ENCODE measurements around the gene KDM4B. TPM values are rescaled to one million over a fixed set of nuclear protein-coding genes. Genes with fewer than 3 reads are reported as not detected.
"Not testable (repeated sequence)": the region's sequence is repeated elsewhere in the genome, so short reads cannot be mapped to it uniquely, and the experiment has no call there.

KDM4B gene
- total RNA-seq, 1 donor: 22.1 TPM

DNA sequence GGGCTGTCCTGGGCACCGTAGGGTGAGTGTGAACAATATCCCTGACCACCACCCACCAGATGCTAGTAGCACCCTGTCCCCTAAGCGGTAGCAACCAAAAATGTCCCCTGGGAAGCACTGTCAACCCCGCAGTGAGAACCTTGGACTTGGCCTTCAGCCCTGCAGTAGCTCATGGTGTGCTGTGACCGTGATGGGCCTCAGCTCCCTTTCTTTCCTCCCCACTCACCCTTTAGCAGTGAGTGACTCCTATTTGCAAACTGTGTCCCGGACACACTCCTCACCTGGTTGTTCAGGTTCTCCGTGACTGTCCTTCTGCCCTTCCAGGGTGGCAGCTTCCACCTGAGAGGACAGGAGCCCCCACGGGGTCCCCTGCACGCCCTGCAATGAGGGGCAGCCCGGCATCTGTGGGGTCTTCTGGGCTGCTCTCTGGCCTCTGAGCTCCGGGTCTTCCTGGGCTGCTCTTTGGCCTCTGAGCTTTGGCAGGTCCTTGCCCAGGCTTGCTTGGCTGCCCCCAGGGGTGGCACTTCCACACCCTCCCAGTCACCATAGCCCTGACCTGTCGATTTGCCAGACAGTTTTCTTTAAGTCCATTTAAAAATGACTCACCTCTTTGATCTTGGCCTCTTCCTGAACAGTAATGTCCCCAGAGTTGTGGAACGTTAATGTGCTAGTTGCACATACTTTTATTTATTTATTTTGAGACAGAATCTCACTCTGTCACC lies 3.8 kb downstream of the KDM4B start:
- Histone ChIP-seq H2AFZ (ENCODE audit: low read length) (no peak overlapping the region), H3K4me1 (ENCODE audit: insufficient read depth, low read length) (peaks cover 55% of the 10 kb centered on the region), H3K79me2 (ENCODE audit: insufficient read depth, low read length) (peaks cover 79% of the 10 kb centered on the region), H3K4me3 (ENCODE audit: insufficient read depth, low read length) (no peak overlapping the region), H3K27ac (ENCODE audit: low read depth, low read length) (no peak overlapping the region), H3K9me3 (ENCODE audit: low read depth, low read length) (no peaks in the 10 kb centered on the region), H3K27me3 (ENCODE audit: insufficient read depth, low read length) (no peaks in the 10 kb centered on the region), H3K36me3 (ENCODE audit: insufficient read depth, low read length) (no peaks in the 10 kb centered on the region), H3K4me2 (ENCODE audit: insufficient read depth, low read length) (no peak overlapping the region), H4K20me1 (ENCODE audit: insufficient read depth, low read length) (peaks cover 53% of the 10 kb centered on the region)
- peak; percentile 93 for DNase-seq (ENCODE audit: insufficient read length, low spot score, missing footprints)
- TF ChIP-seq, protein P1, sequence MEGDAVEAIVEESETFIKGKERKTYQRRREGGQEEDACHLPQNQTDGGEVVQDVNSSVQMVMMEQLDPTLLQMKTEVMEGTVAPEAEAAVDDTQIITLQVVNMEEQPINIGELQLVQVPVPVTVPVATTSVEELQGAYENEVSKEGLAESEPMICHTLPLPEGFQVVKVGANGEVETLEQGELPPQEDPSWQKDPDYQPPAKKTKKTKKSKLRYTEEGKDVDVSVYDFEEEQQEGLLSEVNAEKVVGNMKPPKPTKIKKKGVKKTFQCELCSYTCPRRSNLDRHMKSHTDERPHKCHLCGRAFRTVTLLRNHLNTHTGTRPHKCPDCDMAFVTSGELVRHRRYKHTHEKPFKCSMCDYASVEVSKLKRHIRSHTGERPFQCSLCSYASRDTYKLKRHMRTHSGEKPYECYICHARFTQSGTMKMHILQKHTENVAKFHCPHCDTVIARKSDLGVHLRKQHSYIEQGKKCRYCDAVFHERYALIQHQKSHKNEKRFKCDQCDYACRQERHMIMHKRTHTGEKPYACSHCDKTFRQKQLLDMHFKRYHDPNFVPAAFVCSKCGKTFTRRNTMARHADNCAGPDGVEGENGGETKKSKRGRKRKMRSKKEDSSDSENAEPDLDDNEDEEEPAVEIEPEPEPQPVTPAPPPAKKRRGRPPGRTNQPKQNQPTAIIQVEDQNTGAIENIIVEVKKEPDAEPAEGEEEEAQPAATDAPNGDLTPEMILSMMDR (IDR thresholded peaks at IDR 0.05; ENCODE audit: extremely low read depth, low read depth, low read length): no peak

DNA sequence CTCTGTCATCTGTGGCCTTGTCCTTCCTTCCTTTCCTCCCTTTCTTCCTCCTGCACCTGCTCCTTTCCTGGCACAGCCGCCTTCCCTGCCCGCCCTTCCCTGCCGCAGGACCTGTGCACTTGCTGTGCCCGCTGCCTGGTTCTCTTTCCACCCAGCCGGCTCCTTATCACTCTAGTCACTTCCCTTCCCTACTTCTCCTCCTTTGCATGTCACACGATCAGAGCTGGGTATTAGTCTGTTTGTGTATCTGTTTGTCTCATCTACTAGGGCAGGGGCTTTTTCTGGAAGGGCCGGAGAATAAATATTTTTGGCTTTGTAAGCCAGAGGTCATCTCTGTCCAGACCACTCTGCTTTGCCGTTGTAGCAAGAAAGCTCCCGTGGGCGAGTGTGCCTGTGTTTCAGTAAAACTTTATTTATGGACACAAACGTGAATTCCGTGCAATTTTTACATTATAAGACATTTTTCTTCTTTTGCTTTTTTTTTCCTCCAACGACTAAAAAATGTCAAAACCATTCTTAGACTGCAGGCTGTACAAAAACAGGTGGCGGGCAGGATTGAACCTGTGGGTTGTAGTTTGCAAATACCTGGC lies 6.1 kb downstream of the KDM4B start:
- Histone ChIP-seq H3K36me3 (ENCODE audit: insufficient read depth, low read length) (no peaks in the 10 kb centered on the region), H3K79me2 (ENCODE audit: insufficient read depth, low read length) (peaks cover 94% of the 10 kb centered on the region), H2AFZ (ENCODE audit: low read length) (no peak overlapping the region), H3K4me2 (ENCODE audit: insufficient read depth, low read length) (no peak overlapping the region), H3K27ac (ENCODE audit: low read depth, low read length) (no peak overlapping the region), H3K4me3 (ENCODE audit: insufficient read depth, low read length) (no peak overlapping the region), H3K9me3 (ENCODE audit: low read depth, low read length) (no peaks in the 10 kb centered on the region), H4K20me1 (ENCODE audit: insufficient read depth, low read length) (peaks cover 65% of the 10 kb centered on the region), H3K4me1 (ENCODE audit: insufficient read depth, low read length) (peaks cover 51% of the 10 kb centered on the region), H3K27me3 (ENCODE audit: insufficient read depth, low read length) (no peaks in the 10 kb centered on the region)
- TF ChIP-seq, protein P1 (IDR thresholded peaks at IDR 0.05; ENCODE audit: extremely low read depth, low read depth, low read length): no peak
- peak; percentile 5 for DNase-seq (ENCODE audit: insufficient read length, low spot score, missing footprints)

DNA sequence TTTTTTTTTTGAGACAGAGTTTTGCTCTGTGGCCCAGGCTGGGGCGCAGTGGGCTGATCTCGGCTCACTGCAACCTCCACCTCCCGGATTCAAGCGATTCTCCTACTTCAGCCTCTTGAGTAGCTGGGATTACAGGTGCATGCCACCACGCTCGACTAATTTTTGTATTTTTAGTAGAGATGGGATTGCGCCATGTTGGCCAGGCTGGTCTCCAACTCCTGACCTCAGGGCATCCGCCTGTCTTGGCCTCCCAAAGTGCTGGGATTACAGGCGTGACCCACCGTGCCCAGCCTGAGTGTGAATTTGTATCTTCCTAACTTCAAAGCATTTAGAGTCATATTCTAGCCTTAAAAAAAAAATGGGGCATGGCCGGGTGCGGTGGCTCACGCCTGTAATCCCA lies 6.7 kb downstream of the KDM4B start:
- not testable (repeated sequence) for H3K27me3 ChIP-seq (ENCODE audit: insufficient read depth, low read length); H3K4me3 ChIP-seq (ENCODE audit: insufficient read depth, low read length); H2AFZ ChIP-seq (ENCODE audit: low read length); DNase-seq (ENCODE audit: insufficient read length, low spot score, missing footprints); H3K9me3 ChIP-seq (ENCODE audit: low read depth, low read length); H3K27ac ChIP-seq (ENCODE audit: low read depth, low read length); H3K36me3 ChIP-seq (ENCODE audit: insufficient read depth, low read length); H3K4me2 ChIP-seq (ENCODE audit: insufficient read depth, low read length)
- Histone ChIP-seq H3K4me1 (ENCODE audit: insufficient read depth, low read length) (peaks cover 45% of the 10 kb centered on the region), H3K79me2 (ENCODE audit: insufficient read depth, low read length) (peaks cover 92% of the 10 kb centered on the region), H4K20me1 (ENCODE audit: insufficient read depth, low read length) (peaks cover 59% of the 10 kb centered on the region)

DNA sequence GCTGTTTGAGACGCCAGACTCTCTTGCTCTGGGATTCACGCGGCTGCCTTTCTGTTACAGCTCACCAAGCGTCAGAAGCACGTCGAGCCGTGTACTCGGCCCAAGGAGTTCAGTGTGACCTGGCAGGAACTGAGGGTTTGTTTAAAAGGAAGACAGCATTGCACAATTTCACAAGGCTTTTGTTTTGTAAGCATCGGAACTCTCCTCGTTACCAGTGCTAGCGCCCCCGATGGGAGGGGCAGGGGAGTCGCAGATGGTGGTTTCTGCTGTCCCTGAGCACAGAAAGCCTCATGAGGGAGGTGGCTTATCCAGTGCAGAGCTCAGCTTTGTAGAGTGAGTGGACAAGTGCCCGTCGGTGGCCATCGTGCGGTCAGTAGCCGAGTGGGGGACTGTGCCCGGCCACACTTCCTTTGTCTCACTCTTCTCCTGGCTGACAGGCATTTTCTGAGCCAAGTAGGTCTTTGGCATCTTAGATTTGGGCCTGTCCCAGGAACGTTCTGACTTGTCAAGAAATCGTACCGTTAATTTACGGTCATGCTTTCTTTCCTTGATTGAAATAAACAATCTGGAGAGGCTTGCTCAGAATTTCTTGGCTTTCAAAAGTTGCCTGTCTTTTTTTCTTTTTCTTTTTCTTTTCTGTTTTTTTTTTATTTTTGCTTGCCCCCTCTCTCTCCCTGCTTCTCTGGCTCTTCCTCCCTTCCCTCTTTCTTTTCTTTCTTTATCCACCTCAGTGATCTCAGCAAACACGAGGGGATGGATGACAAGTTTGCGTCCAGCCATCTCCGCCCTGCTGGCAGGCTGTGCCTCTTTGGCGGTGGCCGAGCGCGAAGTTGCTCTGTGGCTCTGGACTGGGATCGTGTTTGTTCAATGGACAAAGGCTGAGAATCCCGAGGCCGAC lies 7.7 kb downstream of the KDM4B start:
- H3K9me3 ChIP-seq (ENCODE audit: low read depth, low read length): no peaks in the 10 kb centered on the region
- H3K79me2 ChIP-seq (ENCODE audit: insufficient read depth, low read length): peaks cover 92% of the 10 kb centered on the region
- peaks cover 34% of the 10 kb centered on the region for H3K4me1 ChIP-seq (ENCODE audit: insufficient read depth, low read length)
- TF ChIP-seq, protein P1 (IDR thresholded peaks at IDR 0.05; ENCODE audit: extremely low read depth, low read depth, low read length): peak; percentile 58
- H3K27ac ChIP-seq (ENCODE audit: low read depth, low read length): peak overlapping the region; percentile 65
- peak overlapping the region; percentile 18 for H2AFZ ChIP-seq (ENCODE audit: low read length)
- H3K27me3 ChIP-seq (ENCODE audit: insufficient read depth, low read length): no peaks in the 10 kb centered on the region
- no peaks in the 10 kb centered on the region for H3K36me3 ChIP-seq (ENCODE audit: insufficient read depth, low read length)
- DNase-seq (ENCODE audit: insufficient read length, low spot score, missing footprints): peak; percentile 92
- H3K4me2 ChIP-seq (ENCODE audit: insufficient read depth, low read length): peak overlapping the region; percentile 71
- H3K4me3 ChIP-seq (ENCODE audit: insufficient read depth, low read length): peak overlapping the region; percentile 46
- peaks cover 58% of the 10 kb centered on the region for H4K20me1 ChIP-seq (ENCODE audit: insufficient read depth, low read length)
